ENCODE results near the gene CLDN34. TPM values are rescaled to one million over a fixed set of nuclear protein-coding genes. Genes with fewer than 3 reads are reported as not detected.

The CLDN34 gene
- total RNA-seq, 1 donor from 2014 or later, result not detected

DNA sequence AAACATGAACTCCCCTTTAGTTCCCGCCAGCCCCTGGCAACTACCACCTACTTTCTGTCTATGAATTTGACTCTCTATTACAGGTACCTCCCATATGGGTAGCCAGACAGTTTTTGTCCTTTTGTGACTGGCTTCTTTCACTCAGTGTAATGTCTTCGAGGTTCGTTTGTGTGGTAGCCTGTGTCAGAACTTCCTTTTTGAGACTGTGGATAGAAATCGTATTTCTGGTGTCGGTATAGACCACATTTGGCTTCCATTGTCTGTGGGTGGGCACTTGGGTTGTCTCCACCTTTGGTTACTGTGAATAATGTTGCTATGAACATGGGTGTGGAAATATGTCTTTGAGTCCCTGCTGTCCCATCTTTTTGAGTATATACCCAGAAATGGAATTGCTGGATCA, 5.4 kb upstream of the CLDN34 start:
- no peak overlapping the region for H3K4me3 ChIP-seq (ENCODE audit: low read length in 3 of 3)

DNA sequence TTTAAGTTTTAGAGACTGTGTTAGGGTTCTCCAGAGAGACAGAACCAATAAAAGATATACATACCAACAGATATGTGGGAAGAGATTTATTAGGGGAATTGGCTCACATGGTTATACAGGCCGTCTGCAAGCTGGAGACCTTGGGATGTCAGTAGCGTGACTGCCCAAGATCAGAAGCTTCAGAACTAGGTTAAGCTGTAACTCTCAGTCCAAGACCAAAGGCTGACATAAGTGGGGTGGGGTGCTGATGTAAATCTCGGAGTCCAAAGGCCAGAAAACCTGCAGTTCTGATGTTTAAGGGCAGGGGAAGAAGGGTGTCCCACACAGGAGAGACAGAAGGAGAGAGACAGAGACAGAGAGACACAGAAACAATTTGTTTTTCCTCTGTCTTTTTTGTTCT, 10.5 kb downstream of the CLDN34 start:
- H3K9ac ChIP-seq (ENCODE audit: low read depth in 1 of 3, low read length in 3 of 3), result no peak overlapping the region
- H3K9me3 ChIP-seq (ENCODE audit: control insufficient read depth in 3 of 3, low read length in 3 of 3), result peaks cover 0 to 8% (median 0%) of the 10 kb centered on the region in 3 donors
- no peaks in the 10 kb centered on the region for H3K4me1 ChIP-seq (ENCODE audit: control insufficient read depth in 3 of 3, insufficient read depth in 3 of 3, low read length in 3 of 3)
- no peaks in the 10 kb centered on the region for H3K36me3 ChIP-seq (ENCODE audit: control insufficient read depth in 3 of 3, insufficient read depth in 3 of 3, low read length in 3 of 3)
- no peaks in the 10 kb centered on the region for H3K27me3 ChIP-seq (ENCODE audit: control insufficient read depth in 3 of 3, insufficient read depth in 3 of 3, low read length in 3 of 3)
- H3K4me3 ChIP-seq (ENCODE audit: low read length in 3 of 3), result no peak overlapping the region
- H3K27ac ChIP-seq (ENCODE audit: low read depth, low read length), result no peak overlapping the region

More for the DNA sequence above, 5.4 kb upstream of the CLDN34 start:
- Histone ChIP-seq H3K27me3 (ENCODE audit: control insufficient read depth in 3 of 3, insufficient read depth in 3 of 3, low read length in 3 of 3) (no peaks in the 10 kb centered on the region), H3K9ac (ENCODE audit: low read depth in 1 of 3, low read length in 3 of 3) (no peak overlapping the region), H3K36me3 (ENCODE audit: control insufficient read depth in 3 of 3, insufficient read depth in 3 of 3, low read length in 3 of 3) (no peaks in the 10 kb centered on the region), H3K9me3 (ENCODE audit: control insufficient read depth in 3 of 3, low read length in 3 of 3) (no peaks in the 10 kb centered on the region), H3K4me1 (ENCODE audit: control insufficient read depth in 3 of 3, insufficient read depth in 3 of 3, low read length in 3 of 3) (no peaks in the 10 kb centered on the region), H3K27ac (ENCODE audit: low read depth, low read length) (no peak overlapping the region)

DNA sequence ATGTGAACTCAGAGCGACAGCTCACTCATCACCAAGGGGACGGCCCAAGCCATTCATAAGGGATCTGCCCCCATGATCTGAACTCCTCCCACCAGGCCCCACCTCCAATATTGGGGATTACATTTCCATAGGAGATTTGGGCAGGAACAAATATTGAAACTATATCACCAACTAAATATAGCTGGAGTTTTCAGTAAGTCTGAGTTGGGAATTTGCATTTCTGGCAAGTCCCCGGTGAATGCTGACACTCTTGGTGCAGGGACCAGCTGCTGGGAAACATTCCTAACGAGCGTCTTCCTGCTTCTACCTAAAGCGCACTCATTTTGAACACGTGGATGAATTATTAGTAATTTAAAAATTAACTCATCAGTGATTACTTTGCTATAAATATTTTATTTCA, 13.2 kb downstream of the CLDN34 start:
- Histone ChIP-seq H3K4me3 (ENCODE audit: low read length in 3 of 3) (no peak overlapping the region), H3K27ac (ENCODE audit: low read depth, low read length) (no peak overlapping the region)

DNA sequence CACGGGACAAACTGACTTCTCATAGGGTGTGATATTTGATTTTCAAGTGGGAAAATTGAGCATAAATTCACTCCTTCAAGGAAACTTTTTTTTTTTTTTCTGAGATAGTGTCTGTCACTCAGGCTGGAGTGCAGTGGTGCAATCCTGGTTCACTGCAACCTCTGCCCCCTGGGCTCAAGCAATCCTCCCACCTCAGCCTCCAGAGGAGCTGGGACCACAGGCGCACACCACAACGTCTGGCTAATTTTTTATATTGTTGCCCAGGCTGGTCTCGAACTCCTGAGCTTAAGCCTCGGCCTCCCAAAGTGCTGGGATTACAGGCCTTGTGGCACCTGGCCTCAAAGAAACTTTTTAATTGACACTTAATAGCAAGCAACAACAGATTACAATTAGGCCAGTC, 13.8 kb downstream of the CLDN34 start:
- no peaks in the 10 kb centered on the region for H3K4me1 ChIP-seq (ENCODE audit: control insufficient read depth in 3 of 3, insufficient read depth in 3 of 3, low read length in 3 of 3)
- peak overlapping the region; percentile 51 for H3K27ac ChIP-seq (ENCODE audit: low read depth, low read length)
- no peaks in the 10 kb centered on the region for H3K9me3 ChIP-seq (ENCODE audit: control insufficient read depth in 3 of 3, low read length in 3 of 3)
- H3K27me3 ChIP-seq (ENCODE audit: control insufficient read depth in 3 of 3, insufficient read depth in 3 of 3, low read length in 3 of 3), result no peaks in the 10 kb centered on the region
- H3K9ac ChIP-seq (ENCODE audit: low read depth in 1 of 3, low read length in 3 of 3), result no peak overlapping the region
- no peaks in the 10 kb centered on the region for H3K36me3 ChIP-seq (ENCODE audit: control insufficient read depth in 3 of 3, insufficient read depth in 3 of 3, low read length in 3 of 3)
- H3K4me3 ChIP-seq (ENCODE audit: low read length in 3 of 3), result no peak overlapping the region

More for the DNA sequence above, 13.2 kb downstream of the CLDN34 start:
- Histone ChIP-seq H3K27me3 (ENCODE audit: control insufficient read depth in 3 of 3, insufficient read depth in 3 of 3, low read length in 3 of 3) (no peaks in the 10 kb centered on the region), H3K9ac (ENCODE audit: low read depth in 1 of 3, low read length in 3 of 3) (no peak overlapping the region), H3K9me3 (ENCODE audit: control insufficient read depth in 3 of 3, low read length in 3 of 3) (peaks cover 0 to 2% (median 0%) of the 10 kb centered on the region in 3 donors), H3K4me1 (ENCODE audit: control insufficient read depth in 3 of 3, insufficient read depth in 3 of 3, low read length in 3 of 3) (no peaks in the 10 kb centered on the region), H3K36me3 (ENCODE audit: control insufficient read depth in 3 of 3, insufficient read depth in 3 of 3, low read length in 3 of 3) (no peaks in the 10 kb centered on the region)

DNA sequence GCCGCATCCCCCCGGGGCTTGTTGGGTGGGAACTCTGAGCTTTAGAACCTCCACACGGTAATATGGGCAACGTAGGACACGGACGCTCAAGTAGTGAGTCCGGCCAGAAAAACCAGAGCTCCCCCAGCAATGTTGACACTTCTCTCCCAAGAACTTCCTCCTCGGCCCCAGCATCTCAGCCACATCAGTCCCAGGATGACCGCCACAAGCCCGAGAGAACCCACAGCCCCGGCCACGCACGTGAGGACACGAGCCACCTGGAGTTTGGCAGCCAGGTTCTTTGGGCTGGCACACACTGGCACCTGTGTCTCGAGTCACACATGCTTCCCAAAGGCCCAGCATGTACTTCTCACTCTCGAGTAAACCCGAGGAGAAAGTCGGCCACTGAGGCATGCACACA, 16.3 kb downstream of the CLDN34 start:
- no peaks in the 10 kb centered on the region for H3K9me3 ChIP-seq (ENCODE audit: control insufficient read depth in 3 of 3, low read length in 3 of 3)
- H3K4me1 ChIP-seq (ENCODE audit: control insufficient read depth in 3 of 3, insufficient read depth in 3 of 3, low read length in 3 of 3), result no peaks in the 10 kb centered on the region
- no peaks in the 10 kb centered on the region for H3K27me3 ChIP-seq (ENCODE audit: control insufficient read depth in 3 of 3, insufficient read depth in 3 of 3, low read length in 3 of 3)
- no peak overlapping the region for H3K4me3 ChIP-seq (ENCODE audit: low read length in 3 of 3)
- H3K27ac ChIP-seq (ENCODE audit: low read depth, low read length), result no peak overlapping the region
- H3K9ac ChIP-seq (ENCODE audit: low read depth in 1 of 3, low read length in 3 of 3), result no peak overlapping the region
- H3K36me3 ChIP-seq (ENCODE audit: control insufficient read depth in 3 of 3, insufficient read depth in 3 of 3, low read length in 3 of 3), result no peaks in the 10 kb centered on the region

DNA sequence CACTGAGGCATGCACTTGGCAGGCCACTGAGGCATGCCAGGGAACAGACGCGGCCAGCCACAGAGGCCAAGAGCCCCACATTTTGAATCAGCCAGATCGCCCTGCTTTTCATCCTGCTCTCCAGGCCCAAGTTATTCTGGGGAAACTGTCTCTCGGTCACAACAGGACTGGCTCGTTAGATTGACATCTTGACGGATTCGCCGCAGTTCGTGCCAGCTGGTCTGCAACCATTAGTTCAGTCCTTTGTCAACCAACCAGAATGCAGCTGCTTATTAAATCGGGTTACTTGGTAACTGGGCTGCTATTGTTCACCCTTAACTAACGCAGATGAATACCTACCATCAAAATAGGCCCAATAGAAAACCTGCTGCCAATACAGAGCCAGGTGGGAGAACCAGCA, 16.7 kb downstream of the CLDN34 start:
- no peak overlapping the region for H3K4me3 ChIP-seq (ENCODE audit: low read length in 3 of 3)
- H3K27ac ChIP-seq (ENCODE audit: low read depth, low read length), result no peak overlapping the region
- no peak overlapping the region for H3K9ac ChIP-seq (ENCODE audit: low read depth in 1 of 3, low read length in 3 of 3)
- H3K27me3 ChIP-seq (ENCODE audit: control insufficient read depth in 3 of 3, insufficient read depth in 3 of 3, low read length in 3 of 3), result no peaks in the 10 kb centered on the region
- no peaks in the 10 kb centered on the region for H3K4me1 ChIP-seq (ENCODE audit: control insufficient read depth in 3 of 3, insufficient read depth in 3 of 3, low read length in 3 of 3)
- no peaks in the 10 kb centered on the region for H3K36me3 ChIP-seq (ENCODE audit: control insufficient read depth in 3 of 3, insufficient read depth in 3 of 3, low read length in 3 of 3)
- H3K9me3 ChIP-seq (ENCODE audit: control insufficient read depth in 3 of 3, low read length in 3 of 3), result no peaks in the 10 kb centered on the region

DNA sequence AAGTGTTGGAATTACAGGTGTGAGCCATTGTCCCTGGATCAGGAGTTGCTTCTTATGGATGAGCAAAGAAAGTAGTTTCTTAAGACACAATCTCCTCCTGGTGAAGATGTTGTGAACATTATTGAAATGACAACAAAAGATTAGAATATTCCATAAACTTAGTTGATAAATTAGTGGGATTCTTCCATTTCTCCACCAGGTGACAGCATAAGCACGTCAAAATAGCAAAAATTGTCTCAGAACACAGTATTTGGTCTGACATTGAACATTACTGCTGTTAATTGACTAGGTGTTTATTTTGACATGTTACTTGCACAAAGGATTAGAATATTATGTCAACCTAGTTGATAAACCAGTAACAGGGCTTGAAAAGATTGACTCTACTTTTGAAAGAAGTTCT, 21.6 kb downstream of the CLDN34 start:
- Histone ChIP-seq H3K4me3 (ENCODE audit: low read length in 3 of 3) (no peak overlapping the region), H3K27ac (ENCODE audit: low read depth, low read length) (no peak overlapping the region), H3K9me3 (ENCODE audit: control insufficient read depth in 3 of 3, low read length in 3 of 3) (no peaks in the 10 kb centered on the region), H3K36me3 (ENCODE audit: control insufficient read depth in 3 of 3, insufficient read depth in 3 of 3, low read length in 3 of 3) (no peaks in the 10 kb centered on the region), H3K27me3 (ENCODE audit: control insufficient read depth in 3 of 3, insufficient read depth in 3 of 3, low read length in 3 of 3) (no peaks in the 10 kb centered on the region), H3K9ac (ENCODE audit: low read depth in 1 of 3, low read length in 3 of 3) (no peak overlapping the region), H3K4me1 (ENCODE audit: control insufficient read depth in 3 of 3, insufficient read depth in 3 of 3, low read length in 3 of 3) (no peaks in the 10 kb centered on the region)

DNA sequence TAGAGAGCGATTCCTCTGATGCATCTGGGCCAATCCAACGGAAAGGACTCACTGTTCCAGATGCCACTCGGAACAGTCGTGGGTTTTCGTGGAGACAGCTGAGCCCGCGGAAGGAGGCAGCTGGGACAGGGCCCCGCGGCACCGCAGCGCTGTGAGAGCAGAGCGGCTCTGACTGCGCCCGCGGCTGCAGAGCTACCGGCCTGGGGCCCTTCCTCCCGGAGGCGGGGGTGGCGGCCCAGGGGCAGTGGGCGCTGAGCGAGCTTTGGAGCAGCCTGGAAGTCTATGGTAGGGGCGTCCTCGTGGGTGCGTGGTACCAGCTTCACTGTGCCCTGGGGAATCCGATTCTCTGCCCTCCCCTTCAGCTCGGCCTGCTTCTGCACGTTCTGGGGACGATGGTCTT, 24.9 kb downstream of the CLDN34 start:
- H3K27ac ChIP-seq (ENCODE audit: low read depth, low read length), result no peak overlapping the region
- no peaks in the 10 kb centered on the region for H3K4me1 ChIP-seq (ENCODE audit: control insufficient read depth in 3 of 3, insufficient read depth in 3 of 3, low read length in 3 of 3)
- no peak overlapping the region for H3K9ac ChIP-seq (ENCODE audit: low read depth in 1 of 3, low read length in 3 of 3)
- H3K27me3 ChIP-seq (ENCODE audit: control insufficient read depth in 3 of 3, insufficient read depth in 3 of 3, low read length in 3 of 3), result no peaks in the 10 kb centered on the region
- no peaks in the 10 kb centered on the region for H3K9me3 ChIP-seq (ENCODE audit: control insufficient read depth in 3 of 3, low read length in 3 of 3)
- no peak overlapping the region for H3K4me3 ChIP-seq (ENCODE audit: low read length in 3 of 3)
- H3K36me3 ChIP-seq (ENCODE audit: control insufficient read depth in 3 of 3, insufficient read depth in 3 of 3, low read length in 3 of 3), result no peaks in the 10 kb centered on the region

DNA sequence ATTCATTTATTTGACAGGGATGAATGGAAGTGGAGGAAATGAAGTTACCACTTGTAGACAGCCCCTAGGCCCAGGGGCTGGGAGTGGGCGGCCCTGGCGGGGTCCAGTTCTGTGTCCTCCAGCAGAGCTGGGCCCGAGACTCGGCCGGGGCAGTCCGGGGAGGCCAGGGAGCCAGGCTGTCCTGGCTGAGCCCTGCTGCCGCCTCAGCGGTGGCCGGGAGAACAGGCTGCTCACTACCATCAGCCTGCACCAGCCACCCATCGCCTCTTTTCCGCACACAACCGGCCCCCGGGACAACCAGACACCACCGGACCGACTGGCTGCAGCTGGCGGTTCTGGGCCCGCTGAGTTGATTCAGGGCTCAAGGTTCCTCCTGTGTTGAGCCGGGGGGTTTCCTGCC, 25.6 kb downstream of the CLDN34 start:
- Histone ChIP-seq H3K9ac (ENCODE audit: low read depth in 1 of 3, low read length in 3 of 3) (no peak overlapping the region), H3K4me1 (ENCODE audit: control insufficient read depth in 3 of 3, insufficient read depth in 3 of 3, low read length in 3 of 3) (no peaks in the 10 kb centered on the region), H3K27me3 (ENCODE audit: control insufficient read depth in 3 of 3, insufficient read depth in 3 of 3, low read length in 3 of 3) (no peaks in the 10 kb centered on the region), H3K27ac (ENCODE audit: low read depth, low read length) (no peak overlapping the region), H3K9me3 (ENCODE audit: control insufficient read depth in 3 of 3, low read length in 3 of 3) (no peaks in the 10 kb centered on the region), H3K4me3 (ENCODE audit: low read length in 3 of 3) (no peak overlapping the region), H3K36me3 (ENCODE audit: control insufficient read depth in 3 of 3, insufficient read depth in 3 of 3, low read length in 3 of 3) (no peaks in the 10 kb centered on the region)

DNA sequence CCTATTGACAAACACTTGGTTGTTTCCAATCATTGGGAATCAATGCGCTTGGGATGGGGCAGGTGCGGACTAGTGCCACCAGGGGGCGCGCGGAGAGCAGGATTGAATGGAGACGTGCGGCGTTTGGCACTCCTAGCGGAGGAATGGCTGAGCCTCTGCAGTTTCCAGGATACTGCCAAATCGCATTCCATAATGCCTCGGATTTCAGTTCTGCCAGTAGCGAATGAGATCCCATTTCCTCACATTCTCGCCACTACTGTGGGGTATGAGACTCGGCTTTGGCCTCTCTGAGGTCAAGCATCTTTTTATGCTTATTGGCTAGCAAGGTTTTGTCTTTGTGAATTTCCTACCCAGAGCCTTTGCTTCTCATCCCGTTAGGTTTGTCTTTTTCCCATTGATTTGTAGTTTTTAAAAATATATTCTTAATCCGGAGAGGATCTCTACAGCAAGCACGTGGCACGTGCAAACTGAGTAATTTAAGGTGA, 28.7 kb downstream of the CLDN34 start:
- Histone ChIP-seq H3K27me3 (ENCODE audit: control insufficient read depth in 3 of 3, insufficient read depth in 3 of 3, low read length in 3 of 3) (no peaks in the 10 kb centered on the region), H3K4me1 (ENCODE audit: control insufficient read depth in 3 of 3, insufficient read depth in 3 of 3, low read length in 3 of 3) (no peaks in the 10 kb centered on the region), H3K9ac (ENCODE audit: low read depth in 1 of 3, low read length in 3 of 3) (no peak overlapping the region), H3K27ac (ENCODE audit: low read depth, low read length) (no peak overlapping the region), H3K36me3 (ENCODE audit: control insufficient read depth in 3 of 3, insufficient read depth in 3 of 3, low read length in 3 of 3) (no peaks in the 10 kb centered on the region), H3K4me3 (ENCODE audit: low read length in 3 of 3) (no peak overlapping the region), H3K9me3 (ENCODE audit: control insufficient read depth in 3 of 3, low read length in 3 of 3) (no peaks in the 10 kb centered on the region)

DNA sequence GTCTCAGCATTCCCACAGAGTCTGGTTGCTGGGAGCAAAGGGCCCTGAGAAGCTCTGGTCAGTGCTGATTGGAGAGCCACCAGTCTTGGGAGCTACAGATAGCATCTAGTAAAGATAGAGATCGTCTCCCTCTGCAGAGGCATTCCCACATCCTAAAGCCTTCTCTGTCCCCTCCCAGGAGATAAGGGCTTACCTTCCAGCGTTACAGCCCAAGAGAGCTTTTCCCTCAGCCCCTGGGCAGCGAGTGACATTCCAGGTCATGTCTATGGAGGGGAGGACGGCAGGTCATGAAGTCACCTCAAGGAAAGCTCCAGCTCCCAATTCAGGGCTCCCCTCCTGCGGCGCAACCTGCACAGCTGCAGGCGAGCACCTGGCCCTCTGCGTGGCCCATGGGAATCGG, 29.9 kb downstream of the CLDN34 start:
- Histone ChIP-seq H3K9ac (ENCODE audit: low read depth in 1 of 3, low read length in 3 of 3) (no peak overlapping the region), H3K36me3 (ENCODE audit: control insufficient read depth in 3 of 3, insufficient read depth in 3 of 3, low read length in 3 of 3) (no peaks in the 10 kb centered on the region), H3K9me3 (ENCODE audit: control insufficient read depth in 3 of 3, low read length in 3 of 3) (no peaks in the 10 kb centered on the region), H3K27me3 (ENCODE audit: control insufficient read depth in 3 of 3, insufficient read depth in 3 of 3, low read length in 3 of 3) (no peaks in the 10 kb centered on the region), H3K4me3 (ENCODE audit: low read length in 3 of 3) (no peak overlapping the region), H3K4me1 (ENCODE audit: control insufficient read depth in 3 of 3, insufficient read depth in 3 of 3, low read length in 3 of 3) (no peaks in the 10 kb centered on the region), H3K27ac (ENCODE audit: low read depth, low read length) (no peak overlapping the region)

All from skeletal muscle tissue (tissue), 4 donors.